Tibial artery (tissue), 4 donors: ENCODE measurements around the gene TDRD6.
A peak's percentile ranks its signal among the peaks of the same experiment; 100 is the strongest.
"Not testable (repeated sequence)": the region's sequence is repeated elsewhere in the genome, so short reads cannot be mapped to it uniquely, and the experiment has no call there.

ENCODE experiments used
- DNase-seq, 2 donors: peaks; one replicate each; pipeline ENCODE4 v3.0.0-alpha.2; 2019
- H3K27ac ChIP-seq, 2 donors: fragments of 200-600 bp; sonication (generic) in 1 of 2; 1 replicate in 1 of 2; 2 replicates in 1 of 2; pipeline ENCODE4 v1.5.1; 2018 to 2019; ENCODE audit warnings: mild to moderate bottlenecking in 1 of 2
- H3K27me3 ChIP-seq, 2 donors: fragments of 200-600 bp; sonication (generic) in 1 of 2; one replicate each; pipeline versions ENCODE4 v1.5.1 to v1.6.0; 2016 to 2019
- H3K36me3 ChIP-seq, 3 donors: fragments of 200-600 bp; sonication (generic) in 2 of 3; one replicate each; pipeline ENCODE4 v1.5.1; 2016 to 2019; ENCODE audit warnings: mild to moderate bottlenecking in 2 of 3
- H3K4me1 ChIP-seq, 4 donors: fragments of 200-600 bp; sonication (generic) in 2 of 4; 1 replicate in 3 of 4; 2 replicates in 1 of 4; pipeline ENCODE4 v1.5.1; 2016 to 2019
- H3K4me3 ChIP-seq, 2 donors: fragments of 200-600 bp; sonication (generic) in 1 of 2; 1 replicate in 1 of 2; 2 replicates in 1 of 2; pipeline ENCODE4 v1.5.1; 2018 to 2019; ENCODE audit warnings: mild to moderate bottlenecking in 2 of 2
- H3K9me3 ChIP-seq, 3 donors: fragments of 200-600 bp; sonication (generic) in 1 of 3; one replicate each; pipeline ENCODE4 v1.5.1; 2016 to 2019
- intact Hi-C: fragments of 100-400 bp; cut with DNase I; formaldehyde crosslinking; loops from one replicate; pipeline ENCODE4 v1.15.0; 2023; ENCODE audit warnings: low total_unique reads
- TF ChIP-seq, protein P1 (sequence below), 2 experiments: fragments of 200-600 bp in 1 of 2; fragments of 450-650 bp in 1 of 2; IDR thresholded peaks; one replicate each; pipeline ENCODE4 v1.5.1; 2017 to 2019; ENCODE audit warnings: antibody characterized with exemption in 2 of 2, mild to moderate bottlenecking in 1 of 2, moderate library complexity in 1 of 2

TDRD6 gene

GRCh38 chr6:46735720-46736031, 48.0 kb downstream of the TDRD6 start:
- TF ChIP-seq, protein P1, sequence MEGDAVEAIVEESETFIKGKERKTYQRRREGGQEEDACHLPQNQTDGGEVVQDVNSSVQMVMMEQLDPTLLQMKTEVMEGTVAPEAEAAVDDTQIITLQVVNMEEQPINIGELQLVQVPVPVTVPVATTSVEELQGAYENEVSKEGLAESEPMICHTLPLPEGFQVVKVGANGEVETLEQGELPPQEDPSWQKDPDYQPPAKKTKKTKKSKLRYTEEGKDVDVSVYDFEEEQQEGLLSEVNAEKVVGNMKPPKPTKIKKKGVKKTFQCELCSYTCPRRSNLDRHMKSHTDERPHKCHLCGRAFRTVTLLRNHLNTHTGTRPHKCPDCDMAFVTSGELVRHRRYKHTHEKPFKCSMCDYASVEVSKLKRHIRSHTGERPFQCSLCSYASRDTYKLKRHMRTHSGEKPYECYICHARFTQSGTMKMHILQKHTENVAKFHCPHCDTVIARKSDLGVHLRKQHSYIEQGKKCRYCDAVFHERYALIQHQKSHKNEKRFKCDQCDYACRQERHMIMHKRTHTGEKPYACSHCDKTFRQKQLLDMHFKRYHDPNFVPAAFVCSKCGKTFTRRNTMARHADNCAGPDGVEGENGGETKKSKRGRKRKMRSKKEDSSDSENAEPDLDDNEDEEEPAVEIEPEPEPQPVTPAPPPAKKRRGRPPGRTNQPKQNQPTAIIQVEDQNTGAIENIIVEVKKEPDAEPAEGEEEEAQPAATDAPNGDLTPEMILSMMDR (IDR thresholded peaks at IDR 0.05): no peak
- Histone ChIP-seq H3K27me3 (peaks cover 0 to 23% of the 10 kb centered on the region in 2 donors), H3K4me3 (peak overlapping the region; percentile 53 to 68), H3K4me1 (peaks cover 0 to 15% (median 11%) of the 10 kb centered on the region in 4 donors), H3K36me3 (no peaks in the 10 kb centered on the region), H3K27ac (no peak overlapping the region), H3K9me3 (no peaks in the 10 kb centered on the region)
- DNase-seq: no peak
- intact Hi-C loops: no loop called here

- H3K9me3 ChIP-seq: no peaks in the 10 kb centered on the region
- DNase-seq: no peak
- H3K27me3 ChIP-seq: peaks cover 0 to 23% of the 10 kb centered on the region in 2 donors
- H3K27ac ChIP-seq: no peak overlapping the region
- intact Hi-C loops: no loop called here
- H3K36me3 ChIP-seq: no peaks in the 10 kb centered on the region
- H3K4me1 ChIP-seq: peaks cover 0 to 15% (median 11%) of the 10 kb centered on the region in 4 donors
- no peak overlapping the region for H3K4me3 ChIP-seq
- TF ChIP-seq, protein P1 (IDR thresholded peaks at IDR 0.05): no peak
Observed at GRCh38 chr6:46736906-46737305, 49.2 kb downstream of the TDRD6 start.

DNA sequence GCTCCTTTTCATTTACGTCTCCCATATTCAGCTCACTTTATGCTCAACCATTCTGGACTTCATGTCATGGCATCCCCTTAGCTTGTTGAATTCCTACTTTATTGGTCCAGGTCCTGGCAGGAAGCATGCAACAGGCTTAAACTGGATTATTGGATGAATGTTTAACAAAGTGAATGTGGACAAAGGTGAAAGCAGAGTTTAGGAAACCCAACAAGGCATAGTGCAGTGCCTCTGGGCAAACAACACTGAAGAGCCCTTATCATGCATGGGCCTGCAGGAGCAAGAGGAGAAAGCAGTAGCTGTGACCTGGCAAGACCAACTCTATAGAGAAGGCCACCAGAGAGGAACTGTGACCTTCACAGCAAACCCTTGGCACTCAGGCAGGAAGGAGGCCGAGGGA, 53.8 kb downstream of the TDRD6 start:
- no peak overlapping the region for H3K4me3 ChIP-seq
- H3K4me1 ChIP-seq: no peaks in the 10 kb centered on the region
- no peak overlapping the region for H3K27ac ChIP-seq
- H3K36me3 ChIP-seq: no peaks in the 10 kb centered on the region
- peaks cover 0 to 10% of the 10 kb centered on the region in 2 donors for H3K27me3 ChIP-seq
- intact Hi-C loops: no loop called here
- no peaks in the 10 kb centered on the region for H3K9me3 ChIP-seq
- TF ChIP-seq, protein P1 (IDR thresholded peaks at IDR 0.05): no peak
- DNase-seq: no peak

- TF ChIP-seq, protein P1 (IDR thresholded peaks at IDR 0.05): no peak
- no peaks in the 10 kb centered on the region for H3K4me1 ChIP-seq
- no peak overlapping the region for H3K27ac ChIP-seq
- intact Hi-C loops: no loop called here
- DNase-seq: no peak
- H3K36me3 ChIP-seq: no peaks in the 10 kb centered on the region
- H3K27me3 ChIP-seq: peaks cover 0 to 9% of the 10 kb centered on the region in 2 donors
- no peak overlapping the region for H3K4me3 ChIP-seq
- H3K9me3 ChIP-seq: no peaks in the 10 kb centered on the region
Observed at GRCh38 chr6:46741910-46742309, 54.2 kb downstream of the TDRD6 start.

DNA sequence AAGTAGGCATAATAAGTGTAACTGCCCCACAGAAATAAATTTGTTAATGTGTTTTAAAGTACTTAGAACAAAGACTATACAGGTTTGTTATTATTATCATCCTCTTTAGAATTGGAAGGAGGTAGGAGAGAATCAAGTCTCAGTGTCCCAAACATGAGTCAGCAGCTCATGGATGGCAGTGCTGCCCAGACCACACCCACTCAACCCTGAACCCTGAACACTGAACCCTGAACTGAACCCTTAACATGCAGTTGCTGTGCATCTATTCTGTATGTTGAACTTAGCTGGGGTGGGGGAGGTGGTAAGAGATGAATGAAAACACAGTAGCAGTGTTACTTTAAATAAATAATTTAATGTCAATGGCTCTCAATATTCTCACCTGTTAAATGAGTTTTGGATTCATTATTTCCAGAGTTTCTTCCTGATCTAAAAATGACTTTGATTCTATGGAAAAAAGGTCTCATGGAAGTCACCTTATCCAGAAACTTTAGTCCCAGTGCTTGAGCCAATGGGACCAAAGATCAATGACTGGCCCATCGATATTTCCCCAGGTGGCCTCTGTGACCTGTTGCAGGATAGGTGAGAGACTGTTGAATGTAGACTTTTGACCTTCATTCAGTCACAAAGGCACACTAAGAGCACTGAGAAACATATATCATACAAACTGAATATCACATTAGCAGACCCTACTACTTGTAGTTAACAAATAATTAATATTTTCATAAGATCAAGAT, 55.9 kb downstream of the TDRD6 start:
- no peaks in the 10 kb centered on the region for H3K27me3 ChIP-seq
- intact Hi-C loops: no loop called here
- no peak overlapping the region for H3K4me3 ChIP-seq
- no peak for DNase-seq
- TF ChIP-seq, protein P1 (IDR thresholded peaks at IDR 0.05): no peak
- no peak overlapping the region for H3K27ac ChIP-seq
- no peaks in the 10 kb centered on the region for H3K4me1 ChIP-seq
- no peaks in the 10 kb centered on the region for H3K9me3 ChIP-seq
- H3K36me3 ChIP-seq: no peaks in the 10 kb centered on the region

DNA sequence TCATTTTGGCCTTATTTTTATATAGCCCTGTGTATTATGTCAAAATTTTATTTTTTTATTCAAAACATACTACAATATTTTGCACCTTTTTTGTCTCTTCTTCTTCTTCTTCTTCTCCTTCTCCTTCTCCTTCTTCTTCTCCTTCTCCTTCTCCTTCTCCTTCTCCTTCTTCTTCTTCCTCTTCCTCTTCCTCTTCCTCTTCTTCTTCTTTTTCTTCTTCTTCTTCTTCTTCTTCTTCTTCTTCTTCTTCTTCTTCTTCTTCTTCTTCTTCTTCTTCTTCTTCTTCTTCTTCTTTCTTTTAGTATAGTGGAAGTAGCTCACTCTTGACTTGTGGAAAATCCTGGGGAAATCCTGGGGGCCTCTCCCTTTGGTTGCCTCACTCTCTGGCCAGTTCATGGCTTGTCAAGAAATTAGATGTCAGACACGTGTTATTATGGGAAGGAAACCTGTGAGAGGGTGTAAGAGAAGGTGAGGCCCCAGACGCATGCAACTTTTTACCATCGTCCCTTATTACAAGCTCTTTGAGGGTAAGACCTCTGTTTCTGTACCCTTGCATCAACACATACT, 56.6 kb downstream of the TDRD6 start:
- H3K27me3 ChIP-seq, H3K27ac ChIP-seq, H3K4me3 ChIP-seq, intact Hi-C loops, H3K4me1 ChIP-seq, H3K36me3 ChIP-seq, DNase-seq, H3K9me3 ChIP-seq: not testable (repeated sequence)
